Embryonic facial prominence (tissue), 1 donor: ENCODE data around the gene DARS1.
"Not testable (repeated sequence)": the region's sequence is repeated elsewhere in the genome, so short reads cannot be mapped to it uniquely, and the experiment has no call there.

ENCODE experiments used
- DNase-seq: peaks from one replicate; pipeline ENCODE4 v3.0.0-alpha.2; 2016; ENCODE audit errors: extremely low spot score

Gene DARS1

DNA sequence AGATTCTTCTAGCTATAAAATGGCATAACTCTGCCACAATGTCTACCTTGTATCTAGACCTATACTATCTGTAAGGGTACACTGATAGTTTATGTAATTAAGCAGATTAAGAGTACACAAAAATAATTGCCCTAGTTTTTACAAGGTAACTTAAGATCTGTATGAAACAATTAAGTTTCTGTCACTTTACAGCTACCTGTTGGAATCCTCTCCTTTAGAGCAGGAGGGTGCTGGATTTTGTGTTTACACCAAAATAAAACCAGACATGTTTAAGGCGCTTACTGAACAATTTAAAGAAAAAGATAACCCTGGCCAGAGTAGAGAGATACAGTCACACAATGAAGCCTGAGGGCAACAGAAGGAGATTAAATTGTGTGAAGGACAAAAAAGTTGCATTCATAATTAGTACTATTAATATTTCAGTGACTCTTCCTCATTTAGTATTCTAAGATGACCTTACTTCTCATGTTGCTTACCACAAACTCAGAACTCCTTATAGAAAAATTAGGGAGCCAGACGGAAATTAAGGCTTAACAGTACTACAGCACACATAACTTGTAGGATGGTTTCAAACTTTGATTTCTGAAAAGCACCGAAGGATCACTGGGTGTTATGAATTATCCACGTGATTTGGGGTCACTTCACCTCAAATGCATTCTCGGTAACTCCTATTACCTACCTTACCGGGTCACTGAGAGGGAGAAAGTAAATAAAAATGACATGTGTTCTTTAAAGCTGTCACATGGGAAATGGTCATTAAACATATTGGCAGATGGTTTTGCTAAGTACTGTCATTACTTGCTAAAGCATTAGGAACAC lies 1.0 kb downstream of the DARS1 start:
- DNase-seq = no peak

DNA sequence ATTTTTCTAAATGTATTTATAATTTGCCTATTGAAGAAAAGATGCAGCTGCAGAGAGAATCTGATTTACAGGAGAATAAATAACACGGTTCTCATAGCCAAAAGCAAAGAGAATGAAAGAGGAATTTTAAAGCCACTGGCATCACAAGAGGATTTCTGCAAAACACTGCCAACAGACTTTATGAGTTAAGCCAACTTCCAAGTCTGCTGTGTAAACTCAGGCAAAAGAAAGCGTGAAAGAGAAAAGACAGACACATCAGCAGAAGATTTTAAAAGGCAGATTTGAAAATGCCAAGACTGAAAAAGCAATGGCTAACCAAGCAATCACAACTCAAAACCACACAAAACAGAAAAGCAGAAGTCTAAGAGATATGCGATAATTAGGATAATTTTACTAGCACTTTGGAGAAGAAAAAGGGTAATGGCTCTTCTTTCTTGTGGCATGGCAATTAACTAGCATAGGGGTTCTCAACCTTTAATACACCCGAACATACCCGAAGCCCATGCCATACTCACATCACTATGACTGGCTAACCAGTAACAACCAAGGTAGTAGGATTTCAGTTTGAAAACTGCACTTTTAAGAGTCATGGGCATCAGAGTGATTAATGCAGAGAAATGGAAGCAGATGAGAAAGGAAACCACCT lies 4.9 kb downstream of the DARS1 start:
- no peak for DNase-seq

DNA sequence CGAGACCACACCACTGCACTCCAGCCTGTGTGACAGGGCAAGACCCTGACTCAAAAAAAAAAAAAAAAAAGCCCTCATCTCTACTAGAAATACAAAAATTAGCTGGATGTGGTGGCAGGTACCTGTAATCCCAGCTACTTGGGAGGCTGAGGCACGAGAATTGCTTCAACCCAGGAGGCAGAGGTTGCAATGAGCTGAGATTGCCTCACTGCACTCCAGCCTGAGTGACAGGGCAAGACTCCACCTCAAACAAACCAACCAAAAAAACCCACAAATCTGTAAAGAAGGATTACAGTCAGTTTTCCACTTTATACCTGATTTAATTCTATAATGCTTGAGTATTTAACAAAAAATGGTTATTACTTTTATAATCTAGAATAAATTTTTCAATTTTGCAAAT lies 9.7 kb downstream of the DARS1 start:
- DNase-seq = no peak

DNA sequence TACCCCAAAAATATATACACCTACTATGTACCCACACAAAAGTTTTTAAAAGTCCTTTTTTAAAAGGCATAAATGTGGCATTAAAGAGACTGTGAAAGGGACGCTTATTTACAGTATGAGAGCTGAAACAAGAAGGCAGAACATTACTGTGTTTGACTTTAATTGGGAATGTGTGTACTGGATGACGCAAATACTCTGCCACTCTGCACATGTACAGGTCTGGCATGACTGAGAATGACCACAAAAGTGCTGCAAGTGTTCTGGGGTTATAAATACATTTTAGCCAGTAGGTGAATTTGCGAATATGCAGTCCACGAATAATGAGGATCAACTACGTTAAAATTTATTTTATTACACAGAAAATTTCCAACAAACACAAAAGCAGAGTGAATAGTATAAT lies 11.4 kb downstream of the DARS1 start:
- DNase-seq = no peak

DNA sequence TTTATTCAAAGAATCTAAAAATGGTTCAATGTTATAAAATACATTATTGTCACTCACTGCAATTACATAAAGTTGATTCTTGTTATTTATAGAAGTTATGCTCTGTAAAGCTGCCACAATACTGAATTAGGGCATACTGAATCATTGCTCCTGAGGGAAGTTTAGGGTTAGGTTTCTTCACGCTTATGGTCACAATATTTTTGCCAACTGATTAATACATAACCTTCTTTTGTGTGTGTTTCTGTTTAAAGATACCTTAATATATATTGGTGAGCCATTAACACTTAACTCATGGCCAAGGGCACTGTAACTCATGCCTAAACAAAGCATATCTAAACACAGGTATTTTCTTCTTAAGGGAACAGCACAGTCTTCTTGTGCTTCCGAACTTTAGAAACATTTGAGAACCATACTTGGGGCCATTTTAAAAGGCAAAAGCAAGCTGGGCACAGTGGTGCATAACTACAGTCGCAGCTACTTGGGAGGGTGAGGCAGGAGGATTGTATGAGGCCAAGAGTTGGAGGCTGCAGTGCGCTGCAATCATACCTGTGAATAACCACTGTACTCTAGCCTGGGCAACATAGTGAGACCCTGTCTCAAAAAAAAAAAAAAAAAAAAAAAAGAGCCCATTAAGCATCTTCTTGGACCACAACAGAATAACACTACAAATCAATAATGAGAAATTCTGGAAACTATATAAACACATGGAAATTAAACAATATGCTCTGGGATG lies 15.6 kb downstream of the DARS1 start:
- no peak for DNase-seq

DNA sequence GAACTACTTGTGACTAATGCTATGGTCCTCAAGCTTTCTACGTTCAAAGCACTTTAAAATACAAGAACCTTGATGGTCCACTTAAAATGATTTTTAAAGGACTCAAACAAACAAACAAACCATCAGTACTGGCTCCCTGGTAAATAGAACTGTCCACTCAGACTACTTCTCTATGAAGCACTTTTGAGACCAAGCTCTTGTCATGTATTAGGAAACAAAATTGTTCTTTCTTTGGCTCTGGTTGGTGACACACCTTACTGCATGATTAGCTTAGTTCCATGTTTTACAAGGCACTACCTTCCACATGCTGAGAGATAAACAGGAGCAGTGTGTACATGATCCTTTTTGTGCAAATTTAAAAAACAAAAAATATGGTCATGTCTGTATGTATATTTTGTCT lies 19.7 kb downstream of the DARS1 start:
- no peak for DNase-seq

DNA sequence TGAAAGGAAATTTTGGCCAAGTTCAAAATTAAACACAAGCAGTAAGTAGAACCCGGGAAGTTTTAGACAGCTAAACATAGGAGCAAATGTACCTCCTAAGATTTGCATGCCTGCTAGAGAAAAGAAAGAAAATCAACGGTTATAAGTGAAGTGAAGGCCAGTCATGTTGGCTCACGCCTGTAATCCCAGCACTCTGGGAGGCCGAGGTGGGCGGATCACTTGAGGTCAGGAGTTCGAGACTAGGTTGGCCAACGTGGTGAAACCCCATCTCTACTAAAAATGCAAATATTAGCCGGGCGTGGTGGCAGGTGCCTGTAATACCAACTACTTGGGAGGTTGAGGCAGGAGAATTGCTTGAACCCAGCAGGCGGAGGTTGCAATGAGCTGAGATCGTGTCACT lies 21.0 kb downstream of the DARS1 start:
- not testable (repeated sequence) for DNase-seq

DNA sequence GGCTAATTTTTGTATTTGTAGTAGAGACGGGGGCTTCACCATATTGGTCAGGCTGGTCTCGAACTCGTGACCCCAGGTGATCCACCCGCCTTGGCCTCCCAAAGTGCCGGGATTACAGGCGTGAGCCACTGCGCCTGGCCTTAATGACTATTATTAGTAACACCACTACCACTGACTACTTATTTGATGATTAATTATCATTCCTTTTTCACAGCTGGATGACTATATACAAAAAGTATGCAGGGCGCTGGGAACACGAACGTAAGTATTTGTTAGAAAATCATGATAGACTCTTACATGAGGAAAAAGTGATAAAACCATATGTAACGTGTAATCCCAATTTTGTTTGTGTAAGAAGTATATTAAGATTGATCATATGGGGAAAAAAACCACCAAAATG lies 21.6 kb downstream of the DARS1 start:
- no peak for DNase-seq

DNA sequence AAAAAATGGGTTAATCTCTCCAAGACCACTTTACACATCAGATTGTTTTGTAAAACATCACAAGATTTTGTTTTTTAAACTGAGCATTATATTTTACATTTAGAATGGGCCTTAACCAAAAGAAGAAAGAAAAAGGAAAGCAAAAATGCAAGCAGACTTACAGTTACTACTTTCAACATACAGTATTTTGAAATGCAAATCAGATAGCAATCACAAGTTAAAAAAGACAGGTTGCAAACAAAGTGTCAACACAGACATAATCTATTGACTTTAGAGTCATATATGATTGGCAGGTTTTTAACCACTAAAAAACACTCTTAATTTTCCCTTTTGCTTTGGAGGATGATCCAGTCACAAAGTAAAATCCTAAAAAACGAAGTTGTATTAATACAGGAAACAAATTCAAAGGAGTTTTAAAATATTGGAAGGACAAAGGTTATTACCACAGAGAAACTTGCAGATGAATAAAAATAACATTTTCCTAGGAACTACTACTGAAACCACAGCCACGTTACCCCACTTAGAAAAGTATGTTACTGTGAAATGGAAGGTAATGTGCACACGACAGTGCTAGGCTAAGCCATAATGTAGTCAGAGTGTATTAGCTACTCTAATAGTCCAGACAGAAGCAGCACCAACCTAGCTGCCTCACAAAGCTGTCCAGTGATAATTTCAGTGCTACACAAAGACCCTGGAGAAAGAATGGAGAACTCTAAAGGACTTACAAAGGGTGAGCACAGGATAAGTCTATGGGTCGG lies 22.9 kb downstream of the DARS1 start:
- DNase-seq = no peak

DNA sequence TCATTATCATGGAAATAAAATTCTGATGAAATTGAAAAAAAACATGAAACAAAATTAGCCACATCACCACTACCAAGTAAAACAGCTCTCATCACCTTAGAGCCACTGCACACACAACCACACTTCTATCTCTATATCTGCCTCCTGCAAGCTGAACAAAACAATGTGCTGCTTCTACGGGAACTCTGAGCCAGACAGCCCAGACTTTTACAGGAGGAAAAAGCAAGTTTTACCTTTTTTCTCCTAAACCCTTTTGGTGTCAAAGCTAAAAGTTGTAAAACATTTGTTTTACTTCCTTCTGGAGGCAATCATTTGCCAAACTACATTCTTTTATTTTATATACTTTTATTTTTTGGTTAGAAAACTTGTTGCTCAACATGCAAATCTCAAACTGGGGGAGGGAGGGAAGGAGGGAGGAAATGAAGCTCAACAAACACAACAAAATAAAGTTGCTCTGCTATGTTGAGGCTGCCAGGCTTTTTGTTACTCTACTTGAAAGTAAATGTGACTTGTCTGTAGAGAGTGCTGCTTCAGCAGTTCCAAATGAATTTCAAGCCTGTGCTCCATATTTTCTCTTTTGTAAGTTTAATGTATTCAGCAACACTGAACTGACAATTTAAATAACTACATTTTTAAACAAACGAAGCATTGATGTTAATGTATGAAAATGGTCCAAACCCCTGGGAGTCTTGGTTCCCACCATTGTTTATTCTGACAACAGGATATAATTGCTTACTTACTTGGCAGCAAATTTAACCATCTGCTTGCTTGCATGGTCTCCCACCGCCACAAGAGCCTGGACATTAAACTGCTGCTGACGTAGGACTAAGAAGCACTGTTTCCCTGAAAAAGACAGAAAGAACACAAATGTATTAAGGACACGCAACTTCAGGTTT lies 24.5 kb downstream of the DARS1 start:
- peak; percentile 13 for DNase-seq

DNA sequence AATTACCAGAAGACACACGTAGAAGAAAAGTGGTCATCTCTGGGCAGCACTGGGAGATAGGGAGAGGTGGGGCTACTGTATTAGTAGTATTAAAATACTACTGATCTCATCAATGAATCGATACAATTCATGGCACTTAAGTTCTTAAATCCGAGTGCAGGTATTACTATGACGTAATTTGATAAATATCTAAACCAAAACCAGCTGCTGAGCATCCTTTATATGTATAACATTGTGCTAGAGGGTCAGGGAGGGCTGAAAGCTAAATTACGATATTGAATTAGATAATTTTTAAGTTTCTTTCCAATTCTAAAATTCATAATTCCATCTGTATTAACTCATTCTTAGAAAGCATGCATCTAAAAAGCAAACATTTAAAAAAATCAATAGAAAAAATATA lies 25.3 kb downstream of the DARS1 start:
- no peak for DNase-seq

DNA sequence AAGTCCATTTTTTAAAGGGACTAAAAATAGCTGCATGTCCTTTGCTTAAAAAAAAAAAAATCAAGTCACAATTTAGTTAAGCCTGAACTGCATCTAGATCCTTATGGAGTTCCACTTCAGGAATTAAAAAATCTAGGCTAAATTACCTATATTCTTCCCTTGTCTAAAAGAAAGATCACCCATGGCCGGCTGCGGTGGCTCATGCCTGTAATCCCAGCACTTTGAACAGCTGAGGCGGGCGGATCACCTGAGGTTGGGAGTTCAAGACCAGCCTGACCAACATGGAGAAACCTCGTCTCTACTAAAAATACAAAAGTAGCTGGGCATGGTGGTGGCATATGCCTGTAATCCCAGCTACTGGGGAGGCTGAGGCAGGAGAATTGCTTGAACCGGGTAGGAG lies 26.5 kb downstream of the DARS1 start:
- DNase-seq = peak; percentile 2

DNA sequence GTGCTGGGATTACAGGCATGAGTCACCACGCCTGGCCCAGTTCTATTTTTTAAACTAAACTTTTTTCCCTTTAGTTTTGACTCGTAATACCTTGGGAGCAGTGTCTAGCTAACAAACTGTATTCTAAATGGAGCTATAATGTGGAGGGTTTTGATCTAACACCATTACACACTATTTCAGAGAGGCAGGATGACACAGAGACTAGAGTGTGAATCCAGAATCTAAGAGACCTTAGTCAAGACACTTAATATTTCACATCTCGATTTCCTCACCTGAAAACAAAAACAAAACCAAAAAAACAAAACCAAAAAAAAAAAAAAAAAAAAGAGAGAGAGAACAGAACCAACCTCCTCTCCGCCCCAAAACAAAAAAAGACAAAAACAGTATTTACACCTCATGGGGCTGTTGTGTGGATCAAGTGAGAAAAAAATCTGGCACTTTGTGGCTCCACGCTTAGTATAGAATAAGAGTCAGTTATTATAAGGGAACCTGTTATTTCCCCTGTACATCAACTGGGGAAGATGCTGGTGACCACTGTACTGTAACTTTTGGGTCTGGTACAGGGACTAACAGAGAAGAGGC lies 31.3 kb downstream of the DARS1 start:
- DNase-seq = no peak

DNA sequence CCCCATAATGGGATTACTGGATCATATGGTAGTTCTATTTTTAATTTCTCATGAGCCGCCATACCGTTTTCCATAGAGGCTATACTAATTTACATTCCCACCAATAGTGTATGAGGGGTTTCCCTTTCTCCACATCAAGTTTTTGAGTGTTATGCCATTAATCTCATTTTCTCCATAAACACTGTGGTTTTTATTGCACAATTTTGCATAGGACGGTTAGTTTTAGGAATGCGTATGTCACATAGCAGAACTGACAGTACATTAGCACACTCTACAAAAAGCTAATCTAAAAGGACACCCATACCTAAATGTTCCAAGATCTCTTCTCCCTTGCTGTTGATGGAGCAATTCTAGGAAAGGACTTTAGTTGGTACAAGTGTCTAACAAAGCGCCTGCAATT lies 32.5 kb downstream of the DARS1 start:
- DNase-seq = no peak

DNA sequence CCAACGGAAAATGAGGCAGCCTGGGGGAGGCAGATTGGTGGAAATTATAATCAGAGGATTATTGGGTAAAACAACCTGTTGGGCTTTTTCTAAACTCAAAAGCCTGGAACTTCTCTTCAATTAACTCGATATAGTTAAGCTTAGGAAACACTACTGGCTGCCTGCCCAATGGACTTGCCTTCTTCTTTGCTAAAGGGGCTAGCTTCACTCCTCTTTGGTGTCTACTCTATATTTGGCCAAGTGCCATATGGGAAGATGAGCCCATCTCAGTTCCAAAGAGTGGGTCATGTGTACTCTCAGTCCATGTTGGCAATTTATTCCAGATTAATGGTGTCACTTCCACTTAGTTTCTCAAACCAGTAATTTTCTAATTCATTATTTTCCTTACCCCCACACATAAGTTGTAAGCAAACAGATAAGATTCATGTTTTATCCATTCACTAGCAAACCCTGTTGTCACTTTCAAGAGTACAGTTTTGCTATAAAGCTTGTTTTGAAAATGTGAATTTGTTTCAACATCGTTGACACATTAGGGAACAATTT lies 34.3 kb downstream of the DARS1 start:
- DNase-seq = no peak

DNA sequence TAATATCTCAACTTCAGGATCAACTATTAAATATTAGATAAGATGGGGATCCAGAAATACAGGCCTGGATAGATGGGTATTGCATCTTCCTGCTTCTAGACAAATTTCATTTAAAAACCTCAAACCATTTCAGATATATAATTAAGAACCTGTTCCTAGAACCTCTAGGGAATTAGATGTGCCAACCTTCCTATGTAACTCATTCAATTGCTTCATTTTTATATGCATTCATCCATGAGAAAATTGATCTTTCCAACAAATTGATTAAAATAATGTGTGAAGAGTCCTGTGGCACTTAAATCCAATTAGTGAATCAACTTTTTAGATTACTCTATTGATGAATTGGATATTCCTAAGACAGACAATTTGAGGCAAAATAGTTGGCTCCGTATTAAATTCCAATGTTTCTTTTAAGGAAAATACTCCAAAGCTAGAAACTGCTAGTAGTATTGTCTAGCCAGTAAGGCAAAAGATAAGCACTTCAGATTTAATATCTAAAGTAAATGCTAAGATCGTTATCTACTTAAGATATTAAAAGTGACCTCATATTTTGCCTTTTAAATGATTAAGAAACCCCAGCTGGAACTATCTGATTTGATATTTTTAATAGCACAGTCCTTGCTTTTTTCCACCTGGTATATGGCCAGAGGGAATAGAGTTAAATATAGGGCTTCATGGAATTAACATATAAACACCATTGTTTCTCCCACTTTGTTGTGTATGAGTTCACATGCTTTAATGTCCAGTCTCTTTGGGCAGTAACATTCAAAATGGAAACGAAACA lies 35.8 kb downstream of the DARS1 start:
- no peak for DNase-seq

DNA sequence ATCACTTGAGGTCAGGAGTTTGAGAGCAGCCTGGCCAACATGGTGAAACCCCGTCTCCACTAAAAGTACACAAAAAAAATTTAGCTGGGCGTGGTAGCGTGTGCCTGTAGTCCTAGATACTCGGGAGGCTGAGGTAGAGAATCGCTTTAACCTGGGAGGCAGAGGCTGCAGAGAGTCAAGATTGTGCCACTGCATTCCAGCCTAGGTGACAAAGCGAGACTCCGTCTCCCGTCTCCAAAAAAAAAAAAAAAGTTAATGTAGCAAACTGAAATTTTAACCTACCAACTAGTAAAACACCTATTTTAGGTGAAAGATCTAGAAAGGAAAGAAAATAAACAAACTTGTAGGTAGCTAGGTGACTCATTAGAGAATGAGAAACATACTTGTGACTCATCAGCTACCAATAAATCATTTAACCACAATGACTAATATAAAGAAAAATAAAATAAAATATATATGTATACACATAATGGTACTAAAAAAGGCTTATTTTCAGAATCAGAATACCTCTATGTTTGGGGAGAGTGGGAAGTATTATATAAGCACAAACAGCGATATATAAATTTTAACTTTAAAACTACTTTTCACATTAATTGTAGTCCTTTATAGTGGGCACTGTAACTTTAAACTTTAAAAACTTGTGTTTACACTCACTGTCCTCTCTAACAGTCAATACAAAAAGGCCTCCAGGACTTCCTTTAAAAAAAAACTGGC lies 36.6 kb downstream of the DARS1 start:
- DNase-seq = no peak

DNA sequence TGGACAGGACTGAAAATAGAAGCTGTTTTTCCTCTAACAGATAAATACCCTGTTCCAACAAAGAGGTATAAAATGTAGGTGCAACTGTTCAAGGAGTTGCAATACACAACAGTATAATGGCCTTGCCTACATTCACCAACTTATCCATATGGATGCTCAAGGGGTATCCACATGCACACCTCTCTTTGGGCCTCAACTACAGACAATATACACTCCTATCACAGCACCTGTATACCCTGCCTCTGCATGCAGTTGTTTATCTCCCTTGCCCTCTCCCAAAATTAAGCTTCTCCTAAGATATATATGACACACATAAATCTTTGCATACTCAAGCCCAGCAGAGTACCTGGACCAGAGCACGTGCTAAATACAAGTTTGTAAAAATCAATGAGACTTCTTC lies 37.3 kb downstream of the DARS1 start:
- no peak for DNase-seq

DNA sequence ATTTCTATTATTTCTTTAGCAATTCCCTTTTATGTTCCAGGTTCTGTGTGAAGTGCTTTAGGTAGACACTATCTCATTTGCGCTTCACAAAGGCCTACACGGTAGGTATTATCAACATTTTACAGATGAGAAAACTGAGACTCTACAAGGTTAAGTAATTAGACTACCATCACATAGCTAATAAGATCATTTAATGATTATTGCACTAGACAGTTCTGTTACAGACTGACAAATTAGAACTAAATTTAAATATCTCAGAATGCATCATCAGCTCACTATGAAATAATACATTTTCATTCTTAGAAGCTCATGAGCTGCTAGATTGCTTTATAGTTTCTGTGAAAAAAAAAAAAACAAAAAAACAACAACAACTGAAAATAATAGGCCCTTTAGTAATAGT lies 37.9 kb downstream of the DARS1 start:
- DNase-seq = no peak
